CD4-positive, alpha-beta T cell treated with Interleukin-6 at 100 ng/mL for 8 hours (primary cell): Measurements from ENCODE around the gene HAND2.
A peak's percentile ranks its signal among the peaks of the same experiment; 100 is the strongest.

ENCODE experiments used
- DNase-seq: peaks from one replicate; pipeline ENCODE4 v3.0.0-alpha.2; 2020; ENCODE audit warnings: mixed read lengths, low spot score

The HAND2 gene

GRCh38 chr4:173501592-173502150 is 28.4 kb downstream of the HAND2 start:
- no peak for DNase-seq

- no peak for DNase-seq
Observed at GRCh38 chr4:173500841-173501591, 29.0 kb downstream of the HAND2 start.

- no peak for DNase-seq
Observed at GRCh38 chr4:173499658-173500535, 30.1 kb downstream of the HAND2 start.

GRCh38 chr4:173498771-173499170 is 31.3 kb downstream of the HAND2 start:
- no peak for DNase-seq

DNA sequence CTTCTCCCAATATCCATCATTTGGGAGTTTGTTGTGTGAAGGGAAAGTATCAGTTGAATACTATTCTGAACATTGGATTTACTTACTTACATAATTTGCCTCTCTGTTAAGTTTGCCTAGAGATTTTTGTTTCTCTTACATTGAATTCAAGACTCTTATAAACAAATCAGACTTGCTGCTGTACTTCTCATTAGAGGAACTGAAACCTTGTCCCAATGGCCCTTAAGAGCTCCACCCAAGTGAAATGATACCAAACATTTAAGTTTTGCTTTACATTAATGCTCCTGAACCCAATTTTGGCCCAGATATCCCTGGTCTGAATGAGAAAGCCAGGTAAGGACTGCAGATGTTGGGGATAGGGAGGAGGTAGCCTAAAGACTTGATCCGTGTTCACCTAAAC is 32.0 kb downstream of the HAND2 start:
- no peak for DNase-seq

- DNase-seq, result peak; percentile 70
Observed at GRCh38 chr4:173494013-173494970, 35.7 kb downstream of the HAND2 start.

GRCh38 chr4:173493041-173493440 is 37.0 kb downstream of the HAND2 start:
- DNase-seq, result no peak

- no peak for DNase-seq
Observed at GRCh38 chr4:173492315-173492714, 37.7 kb downstream of the HAND2 start.

GRCh38 chr4:173490817-173491528 is 39.1 kb downstream of the HAND2 start:
- DNase-seq, result no peak

DNA sequence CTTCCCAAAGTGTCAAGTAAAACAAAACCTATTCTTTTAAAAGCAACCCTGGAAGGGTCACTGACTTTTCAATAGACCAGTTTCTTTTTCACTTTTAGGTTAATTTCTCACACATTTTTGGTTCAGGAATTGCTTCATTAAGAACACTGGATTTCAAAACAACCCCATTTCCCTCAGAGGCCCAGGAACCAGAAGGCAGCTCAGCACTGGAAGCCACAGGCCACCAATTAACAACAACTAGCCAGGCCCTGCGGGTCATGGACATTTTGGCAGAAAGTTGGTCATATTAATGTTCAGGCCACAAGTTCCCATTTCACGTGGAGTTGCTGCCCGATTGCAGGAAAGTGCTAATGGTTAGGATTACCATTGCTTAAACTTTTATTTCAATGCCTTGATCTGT is 39.8 kb downstream of the HAND2 start:
- DNase-seq, result no peak

DNA sequence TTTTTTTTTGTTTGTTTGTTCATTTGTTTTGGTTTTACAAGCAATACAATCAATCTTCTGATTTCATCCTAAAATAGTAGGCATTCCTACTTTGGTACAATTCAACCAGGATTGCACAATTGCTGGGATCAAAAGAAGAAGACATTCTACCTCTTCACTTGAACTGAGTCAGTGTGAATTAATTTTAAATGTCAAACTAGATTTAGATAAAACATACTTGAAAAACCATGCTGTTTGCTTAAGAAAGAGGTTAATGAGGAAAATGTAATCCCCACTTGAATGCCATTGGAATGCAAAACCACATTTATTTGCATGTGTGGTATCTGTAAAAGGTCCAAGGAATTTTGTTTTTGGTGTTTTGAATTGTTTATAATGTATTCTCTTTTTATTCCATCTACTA is 40.5 kb downstream of the HAND2 start:
- no peak for DNase-seq

DNA sequence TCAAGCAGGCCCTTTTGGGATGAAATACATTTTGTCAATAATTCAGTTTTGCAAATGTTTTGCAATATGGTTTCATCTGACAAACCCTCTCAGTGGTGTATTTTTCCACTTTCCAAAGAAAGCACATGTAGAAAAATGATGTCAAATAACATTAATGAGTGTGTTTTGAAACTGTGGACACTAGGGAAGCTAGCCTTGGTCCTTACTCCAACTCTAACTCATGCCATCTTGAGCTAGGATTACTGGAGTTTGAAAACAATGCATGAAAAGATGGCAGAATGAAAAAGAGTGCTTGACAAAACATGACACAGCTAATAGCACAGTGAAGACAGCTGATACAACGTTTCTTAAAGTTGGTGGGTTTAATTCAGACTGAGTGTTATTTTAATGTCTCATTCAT is 41.4 kb downstream of the HAND2 start:
- no peak for DNase-seq

DNA sequence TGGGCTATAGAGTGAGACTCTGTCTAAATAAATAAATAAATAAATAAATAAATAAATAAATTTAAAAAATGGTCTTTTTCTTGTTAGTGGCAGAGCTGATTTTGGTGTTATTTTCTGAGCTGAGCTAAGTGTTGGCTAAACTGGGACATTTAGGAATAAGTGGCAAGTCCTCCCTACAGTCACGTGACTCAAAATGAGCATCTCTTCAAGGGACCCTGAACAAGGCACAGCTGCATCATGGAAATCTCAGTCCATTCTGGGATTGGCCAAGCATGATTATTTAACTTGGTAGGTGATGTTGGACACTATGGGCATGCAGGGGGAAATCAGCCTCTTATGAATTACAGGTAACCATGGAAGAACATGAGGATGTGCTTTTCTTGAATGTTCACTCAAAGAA is 42.0 kb downstream of the HAND2 start:
- DNase-seq, result no peak

DNA sequence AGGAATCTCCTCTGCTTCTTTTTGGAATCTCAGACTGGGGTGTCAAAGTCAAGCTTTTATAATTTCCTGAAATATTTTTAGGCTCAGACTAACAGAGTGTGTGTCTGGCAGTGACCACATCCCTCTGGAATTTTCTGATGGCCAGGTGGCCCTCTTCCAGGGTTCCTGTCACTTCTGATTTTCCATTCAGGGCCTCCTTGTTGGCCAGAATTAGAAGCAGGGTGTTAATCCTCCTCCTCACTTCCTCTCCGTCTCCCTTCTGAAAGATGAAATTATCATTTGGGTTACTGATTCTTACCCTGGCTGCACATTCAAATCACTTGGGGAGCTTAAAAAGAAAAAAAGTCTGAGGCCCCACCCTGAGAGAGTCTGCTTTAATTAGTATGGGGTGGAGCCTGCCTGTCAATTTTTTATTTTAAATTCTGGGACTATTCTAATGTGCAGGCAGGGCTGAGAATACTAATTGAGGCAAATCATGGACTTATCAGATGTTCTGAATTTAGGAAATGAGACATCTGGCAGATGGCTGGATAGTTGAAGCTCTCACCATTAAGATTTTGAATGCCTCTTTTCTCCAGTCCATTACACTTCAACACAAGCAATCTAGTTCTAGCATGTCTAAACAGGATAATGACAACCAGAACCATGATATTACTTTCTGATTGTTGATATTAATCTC is 43.2 kb downstream of the HAND2 start:
- DNase-seq, result no peak

DNA sequence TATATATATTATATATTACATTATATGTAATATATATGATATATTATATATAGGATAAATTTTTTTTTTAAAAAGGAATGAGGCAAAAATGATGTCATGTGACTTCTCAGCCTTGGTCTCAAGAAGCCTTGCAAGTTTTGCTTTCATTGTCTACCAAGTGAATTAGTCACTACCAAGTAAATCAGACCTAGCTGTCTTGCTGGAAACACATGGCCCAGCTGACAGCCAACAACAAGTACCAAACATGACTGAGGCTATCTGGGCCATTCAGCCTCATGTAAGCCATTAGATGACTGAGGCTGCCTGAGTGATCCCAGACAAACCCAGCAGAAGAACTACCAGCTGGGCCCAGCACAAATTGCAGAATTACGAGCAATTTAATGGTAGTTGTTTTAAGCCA is 44.9 kb downstream of the HAND2 start:
- no peak for DNase-seq

DNA sequence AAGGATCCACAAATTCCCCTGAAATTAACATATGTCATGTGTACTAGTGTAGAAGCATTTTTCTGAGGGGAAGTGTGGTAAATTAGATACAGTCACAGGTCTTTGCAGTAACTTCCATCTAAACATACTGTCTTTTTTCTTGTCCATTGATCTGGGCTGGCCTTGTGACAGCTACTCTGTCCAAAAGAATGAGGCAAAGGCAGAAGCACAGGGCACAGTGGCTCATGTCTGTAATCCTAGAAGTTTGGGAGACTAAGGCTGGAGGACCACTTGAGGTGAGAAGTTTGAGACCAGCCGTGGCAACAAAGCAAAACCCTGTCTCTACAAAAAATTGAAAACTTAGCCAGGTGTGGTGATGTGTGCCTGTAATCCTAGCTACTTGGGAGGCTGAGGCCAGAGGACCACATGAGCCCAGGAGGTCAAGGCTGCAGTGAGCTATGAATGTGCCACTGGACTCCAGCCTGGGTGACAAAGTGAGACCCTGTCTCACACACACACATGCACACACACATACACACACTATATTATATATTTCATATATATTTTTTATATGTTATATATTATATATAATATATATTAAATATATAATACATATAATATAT is 47.6 kb downstream of the HAND2 start:
- DNase-seq, result no peak

GRCh38 chr4:173478913-173479283 is 51.1 kb downstream of the HAND2 start:
- DNase-seq, result no peak

DNA sequence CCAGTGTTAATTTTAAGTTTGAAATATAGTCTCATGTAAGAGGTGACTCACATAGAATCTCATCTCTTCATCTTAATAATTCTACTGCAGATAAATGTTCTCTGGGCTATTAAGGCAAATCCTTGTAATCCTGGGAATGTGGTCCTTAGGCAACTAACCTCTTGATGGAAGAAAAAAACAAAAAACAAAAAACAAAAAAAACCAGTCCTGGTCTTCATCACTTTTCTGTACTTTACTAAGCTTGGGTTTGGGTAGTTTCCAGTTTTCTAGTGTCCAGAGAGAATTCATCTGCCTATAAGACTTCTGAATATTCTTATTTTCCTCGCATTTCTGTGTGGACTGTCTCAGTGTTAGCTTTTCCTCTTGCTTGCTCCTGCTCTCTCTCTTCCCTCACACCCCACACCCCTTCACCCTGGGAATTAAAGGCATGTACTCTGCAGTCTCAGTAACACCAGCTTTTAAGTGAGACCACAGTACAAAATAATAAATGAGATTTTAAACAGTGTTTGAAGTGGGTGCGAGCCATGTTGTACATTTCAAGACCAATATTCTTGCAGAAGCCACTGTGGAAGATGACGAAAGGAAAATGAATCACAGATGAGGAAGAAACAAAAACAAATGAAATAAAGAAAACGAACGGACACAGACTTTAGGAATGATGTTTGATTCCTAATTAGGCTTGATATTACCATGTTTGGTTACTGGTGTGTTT is 51.7 kb downstream of the HAND2 start:
- DNase-seq, result no peak

DNA sequence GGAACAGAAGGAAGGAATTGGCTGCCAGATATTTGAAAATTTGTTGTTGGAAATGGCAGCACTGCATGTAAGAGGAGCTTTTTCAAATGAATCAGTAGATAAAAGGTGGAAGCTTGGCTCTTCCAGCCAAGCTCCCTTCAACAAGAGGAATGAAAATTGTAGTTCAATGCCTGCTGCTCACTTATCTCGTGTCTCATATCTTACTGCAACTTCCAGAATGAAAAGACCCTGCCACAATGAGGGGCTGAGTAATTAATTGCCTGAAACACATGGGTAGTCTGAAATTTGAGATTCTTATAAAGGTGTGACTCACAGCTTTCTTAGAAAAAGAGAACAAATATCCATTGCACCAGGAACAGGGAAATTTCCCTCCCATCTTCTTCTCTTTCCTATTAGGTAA is 53.0 kb downstream of the HAND2 start:
- no peak for DNase-seq
